Superior temporal gyrus (tissue), 1 donor: Measurements from ENCODE around the gene SLCO2B1.

Experiments used
- DNase-seq: peaks from one replicate; pipeline ENCODE4 v3.0.0-alpha.2; 2016; ENCODE audit errors: extremely low spot score

Gene SLCO2B1

GRCh38 chr11:75193271-75193670 is 42.4 kb downstream of the SLCO2B1 start:
- DNase-seq, result no peak

- DNase-seq, result no peak
Observed at GRCh38 chr11:75193711-75194110, 42.8 kb downstream of the SLCO2B1 start.

DNA sequence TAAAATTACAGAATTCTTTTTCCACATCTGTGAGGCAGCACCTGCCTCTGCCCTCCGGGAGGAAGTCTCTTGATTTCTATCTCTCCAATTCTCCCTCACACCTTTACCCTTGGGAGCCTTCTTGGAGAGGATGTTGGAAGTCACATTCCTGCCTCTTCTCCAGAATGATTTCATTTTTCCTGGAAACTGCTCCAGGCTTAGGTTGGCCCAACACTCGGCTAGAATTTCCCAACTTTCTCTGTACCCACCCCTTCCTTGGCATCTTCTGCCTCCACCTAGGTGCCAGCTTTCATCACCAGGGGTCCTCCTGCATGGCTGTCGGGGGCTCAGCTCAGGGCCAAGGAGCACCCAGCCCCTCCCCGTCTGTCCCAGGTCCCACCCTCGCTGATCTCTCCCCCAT is 43.2 kb downstream of the SLCO2B1 start:
- DNase-seq, result no peak

DNA sequence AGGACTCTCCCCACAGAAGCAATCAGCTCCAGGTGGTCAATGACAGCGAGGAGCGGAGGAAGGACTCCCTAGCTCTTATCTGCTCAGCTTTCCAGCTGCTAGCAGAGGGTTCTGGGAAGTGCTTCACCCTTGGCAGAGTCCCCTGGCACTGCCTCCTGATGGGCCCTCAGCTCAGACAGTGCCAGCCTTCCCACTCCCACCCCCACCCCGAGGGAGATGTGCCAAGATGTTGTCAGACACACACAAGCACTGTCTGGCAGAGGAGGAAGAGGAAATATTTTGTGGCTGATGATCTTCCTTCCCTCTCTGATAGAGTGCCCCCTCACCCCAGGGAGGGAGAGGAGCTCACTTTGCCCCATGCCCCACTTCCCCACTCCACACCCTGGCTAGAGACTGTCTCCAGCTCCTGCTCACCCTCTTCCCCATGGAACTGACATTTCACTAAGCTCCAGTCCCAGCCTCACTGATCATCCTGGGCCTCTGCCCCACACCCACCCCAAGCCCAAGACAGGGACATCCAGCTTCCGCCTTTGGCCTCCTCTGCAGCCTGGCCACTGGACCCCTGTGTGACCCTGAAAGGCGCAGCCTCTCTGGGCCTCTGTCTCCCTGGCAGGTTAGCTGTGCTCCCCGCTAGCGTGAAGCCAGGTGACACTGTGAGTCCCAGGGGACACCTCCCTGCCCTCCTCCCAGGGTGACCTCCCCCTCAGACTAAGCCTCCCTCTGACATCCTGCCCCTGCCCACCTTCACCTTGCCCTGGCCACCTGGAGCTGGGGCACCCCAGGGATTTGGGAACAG is 44.5 kb downstream of the SLCO2B1 start:
- DNase-seq, result peak; percentile 29

- DNase-seq, result no peak
Observed at GRCh38 chr11:75196426-75196825, 45.5 kb downstream of the SLCO2B1 start.

GRCh38 chr11:75197512-75198277 is 46.8 kb downstream of the SLCO2B1 start:
- DNase-seq, result no peak

DNA sequence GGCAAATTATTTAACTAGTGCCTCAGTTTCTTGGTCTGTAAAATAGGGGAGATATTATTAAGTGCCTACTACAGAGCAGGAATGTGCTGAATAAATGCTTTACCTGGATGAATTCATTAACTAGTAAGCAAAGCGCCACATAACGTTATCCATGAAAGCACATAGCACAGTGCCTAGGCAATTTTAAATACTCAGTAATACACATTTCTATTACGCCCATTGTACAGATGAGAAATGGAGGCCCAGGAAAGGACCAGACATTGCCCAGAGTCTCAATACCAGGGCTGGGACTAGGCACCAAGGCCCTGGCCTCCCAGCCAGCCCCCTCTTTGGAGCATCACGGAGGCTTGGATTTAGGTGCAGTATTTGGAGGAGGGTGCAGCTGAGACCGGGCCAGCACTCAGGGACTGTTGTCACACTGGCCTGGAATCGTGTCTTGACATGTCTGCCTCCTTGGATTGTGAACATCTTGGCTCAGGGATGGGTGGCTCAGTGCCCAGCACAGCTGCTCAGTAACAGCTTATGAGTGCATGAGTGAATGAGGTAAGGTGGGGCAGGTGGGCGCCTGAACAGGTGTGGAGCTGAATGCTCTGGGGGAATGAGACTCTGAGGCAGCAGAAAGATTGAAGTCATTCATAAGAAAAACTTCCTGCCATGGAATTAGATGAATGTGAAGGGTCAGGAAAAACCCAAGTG is 47.5 kb downstream of the SLCO2B1 start:
- no peak for DNase-seq

- no peak for DNase-seq
Observed at GRCh38 chr11:75199412-75199955, 48.6 kb downstream of the SLCO2B1 start.

DNA sequence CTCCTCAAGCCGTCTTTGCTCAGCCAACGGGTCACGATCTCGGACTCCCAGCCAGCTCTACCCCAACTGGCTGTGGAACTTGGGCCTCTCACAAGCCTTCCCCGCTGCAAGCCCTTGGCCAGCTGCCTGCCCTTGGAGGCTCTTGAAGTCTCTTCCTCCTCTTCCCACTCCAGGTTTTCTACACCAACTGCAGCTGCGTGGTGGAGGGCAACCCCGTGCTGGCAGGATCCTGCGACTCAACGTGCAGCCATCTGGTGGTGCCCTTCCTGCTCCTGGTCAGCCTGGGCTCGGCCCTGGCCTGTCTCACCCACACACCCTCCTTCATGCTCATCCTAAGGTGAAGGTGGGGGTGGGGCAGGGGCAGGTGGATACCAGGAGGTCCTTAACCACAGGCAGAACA is 49.1 kb downstream of the SLCO2B1 start:
- DNase-seq, result no peak

- no peak for DNase-seq
Observed at GRCh38 chr11:75200531-75200930, 49.6 kb downstream of the SLCO2B1 start.

GRCh38 chr11:75201771-75202170 is 50.9 kb downstream of the SLCO2B1 start:
- DNase-seq, result no peak

- no peak for DNase-seq
Observed at GRCh38 chr11:75202195-75202594, 51.3 kb downstream of the SLCO2B1 start.

GRCh38 chr11:75203138-75203537 is 52.2 kb downstream of the SLCO2B1 start:
- DNase-seq, result no peak

- no peak for DNase-seq
Observed at GRCh38 chr11:75203641-75204011, 52.7 kb downstream of the SLCO2B1 start.

DNA sequence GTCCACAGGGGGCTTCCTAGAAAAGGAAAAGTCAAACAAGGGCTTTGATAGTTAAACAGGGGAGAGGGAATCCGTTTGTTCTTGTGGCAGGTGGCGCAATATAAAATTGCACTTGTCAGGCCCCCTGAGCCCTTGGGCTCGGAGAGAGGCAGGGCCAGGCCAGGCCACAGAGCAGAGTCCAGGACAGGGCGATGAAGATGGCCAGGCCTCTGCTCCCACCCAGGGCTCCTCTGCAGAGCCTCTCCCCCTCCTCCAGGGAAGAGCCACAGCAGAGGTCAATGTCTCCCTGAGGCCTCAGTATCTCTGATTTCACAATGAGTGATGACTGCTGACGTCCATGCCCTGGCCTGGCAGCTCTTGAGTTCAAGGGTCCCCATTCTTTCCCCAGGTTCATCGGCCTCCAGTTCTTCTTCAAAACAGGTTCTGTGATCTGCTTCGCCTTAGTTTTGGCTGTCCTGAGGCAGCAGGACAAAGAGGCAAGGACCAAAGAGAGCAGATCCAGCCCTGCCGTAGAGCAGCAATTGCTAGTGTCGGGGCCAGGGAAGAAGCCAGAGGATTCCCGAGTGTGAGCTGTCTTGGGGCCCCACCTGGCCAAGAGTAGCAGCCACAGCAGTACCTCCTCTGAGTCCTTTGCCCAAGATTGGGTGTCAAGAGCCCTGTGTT is 53.2 kb downstream of the SLCO2B1 start:
- DNase-seq, result no peak

DNA sequence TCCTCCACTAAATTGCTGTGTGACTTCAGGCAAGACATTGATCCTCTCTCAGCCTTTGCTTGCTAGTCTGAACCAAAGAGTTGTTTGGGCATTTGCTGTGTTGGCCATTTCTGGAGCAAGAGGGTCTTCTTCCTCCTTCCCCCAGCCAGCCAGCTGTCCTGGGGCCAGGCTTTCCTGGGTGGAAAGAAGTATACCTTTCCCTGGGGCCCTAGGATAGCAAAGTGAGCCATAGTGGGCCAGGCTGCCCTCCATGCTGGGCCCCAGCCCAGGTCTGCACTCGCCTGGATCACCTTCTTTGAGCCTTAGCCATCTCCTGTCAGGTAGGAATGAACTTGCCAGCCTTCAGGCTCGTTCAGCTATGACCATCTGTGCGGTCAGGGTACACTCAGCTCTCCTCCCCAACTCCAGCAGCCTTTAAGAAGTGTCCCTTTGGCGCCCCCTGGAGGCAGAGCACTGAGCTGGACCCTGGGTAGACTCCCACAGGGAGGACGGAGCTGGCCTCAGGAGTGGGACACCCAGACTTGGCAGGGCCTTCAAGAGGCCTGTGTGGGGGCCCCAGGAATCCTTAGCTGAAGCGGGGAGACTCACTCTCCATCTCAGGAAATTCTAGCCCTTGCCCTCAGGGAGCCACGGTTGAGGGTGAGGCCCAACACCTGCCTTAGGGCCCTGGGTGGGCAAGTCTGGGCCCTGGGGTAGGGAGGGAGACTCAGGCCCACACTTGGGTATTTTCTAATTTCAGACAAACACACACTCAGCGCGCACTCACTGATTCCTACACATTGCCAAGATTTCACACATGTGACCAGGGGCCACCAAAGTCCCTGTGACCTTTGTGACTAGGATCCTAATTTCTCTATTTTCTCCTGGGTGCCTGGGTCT is 54.0 kb downstream of the SLCO2B1 start:
- peak; percentile 82 for DNase-seq

DNA sequence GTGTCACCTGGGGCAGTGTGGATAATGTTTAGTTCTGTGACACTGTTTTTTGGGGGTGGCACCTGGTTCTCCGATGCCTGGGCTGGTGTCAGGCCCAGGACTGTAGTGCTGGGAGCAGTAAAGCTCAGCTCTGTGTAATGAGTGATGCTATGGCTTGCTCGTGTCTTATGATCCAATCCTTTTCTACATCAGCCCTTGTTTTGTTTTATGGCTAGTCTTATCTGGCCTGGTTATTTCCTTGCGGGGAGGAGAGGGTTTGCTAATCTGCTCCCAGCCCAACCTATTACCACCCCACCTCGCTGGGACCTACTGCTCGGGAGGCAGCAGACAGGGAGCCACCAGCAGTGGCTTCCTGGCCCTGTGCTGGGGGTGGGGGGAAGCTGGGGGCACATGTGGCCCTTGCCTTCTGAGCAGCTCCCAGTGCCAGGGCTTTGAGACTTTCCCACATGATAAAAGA is 54.7 kb downstream of the SLCO2B1 start:
- DNase-seq, result no peak

DNA sequence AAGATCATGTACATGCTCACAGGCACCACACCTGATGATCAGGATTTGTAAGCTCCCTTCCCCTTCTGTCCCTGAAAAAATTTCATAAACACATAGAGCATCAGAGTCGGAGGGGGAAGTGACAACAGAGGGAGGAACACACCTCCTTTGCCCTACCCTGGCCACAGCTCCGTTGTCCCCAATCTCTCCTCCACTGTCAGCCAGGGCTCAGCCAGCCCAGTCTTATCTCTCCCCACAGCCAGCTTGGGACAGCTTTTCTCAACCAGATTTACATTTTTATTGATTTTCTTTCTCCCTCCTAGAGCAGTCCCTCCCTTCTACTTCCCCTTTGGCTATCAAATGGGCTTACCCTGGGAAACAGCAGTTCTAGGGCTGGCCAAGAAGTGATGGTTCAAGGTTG is 57.5 kb downstream of the SLCO2B1 start:
- no peak for DNase-seq

- DNase-seq, result no peak
Observed at GRCh38 chr11:75212411-75212810, 61.5 kb downstream of the SLCO2B1 start.

DNA sequence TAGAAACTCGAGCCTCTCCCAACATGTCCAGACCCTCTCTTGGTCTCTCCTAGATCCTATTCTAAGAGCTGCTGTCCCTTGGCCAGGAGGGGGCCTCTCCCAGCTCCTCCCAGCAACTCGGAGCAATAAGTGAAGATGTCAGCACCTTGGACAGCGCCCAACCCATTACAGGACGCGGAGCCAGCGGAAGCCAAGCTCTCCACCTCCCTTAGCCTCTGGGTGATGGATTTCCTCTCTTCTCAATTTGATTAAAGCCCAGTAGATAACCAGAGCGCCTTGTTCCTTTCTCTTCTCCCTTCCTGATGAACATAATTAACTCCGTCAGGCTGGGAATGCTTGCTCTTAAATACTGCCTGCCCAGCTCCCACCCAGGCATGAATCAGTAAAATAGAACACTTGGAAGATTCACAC is 63.5 kb downstream of the SLCO2B1 start:
- peak; percentile 44 for DNase-seq

DNA sequence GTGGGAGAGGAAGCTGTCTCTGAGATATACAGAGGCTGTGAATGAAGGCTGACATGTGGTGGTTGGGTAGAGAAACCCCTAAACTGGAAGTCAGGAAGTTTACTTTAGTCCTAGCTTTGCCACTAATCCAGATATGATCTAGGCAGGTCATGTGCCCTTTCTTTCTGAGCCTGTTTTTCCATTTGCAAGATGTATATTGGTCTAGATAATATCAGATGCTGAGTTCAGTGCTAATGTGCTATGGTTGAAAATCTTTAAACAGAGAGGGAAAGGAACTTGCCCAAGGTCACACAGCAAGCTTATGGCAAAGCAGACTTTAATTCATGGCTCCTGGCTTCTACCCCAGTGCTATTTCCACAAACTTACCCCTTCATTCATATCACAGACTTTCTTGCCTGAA is 63.9 kb downstream of the SLCO2B1 start:
- DNase-seq, result no peak
